Activated CD4-positive, alpha-beta memory T cell treated with anti-CD3 and anti-CD28 coated beads for 36 hours (primary cell): ENCODE data around the gene KAZN. TPM values are rescaled to one million over a fixed set of nuclear protein-coding genes. Genes with fewer than 3 reads are reported as not detected.

ENCODE experiments used
- CTCF ChIA-PET: fragments of 350-600 bp; sonication (Branson Sonifier 250); formaldehyde crosslinking; loops from one replicate; lab custom pipeline; 2021; ENCODE audit warnings: antibody characterized with exemption, inconsistent platforms; lab: Charles Lee
- POLR2A ChIA-PET: fragments of 350-600 bp; sonication (Branson Sonifier 250); formaldehyde crosslinking; loops from one replicate; lab custom pipeline; 2021; ENCODE audit warnings: antibody characterized with exemption; lab: Charles Lee
- DNase-seq: peaks from one replicate; pipeline ENCODE4 v3.0.0-alpha.2; 2020
- H3K27ac Mint-ChIP-seq: one replicate; pipeline ENCODE4 v1.8.0; 2021; ENCODE audit warnings: mixed read lengths
- H3K27me3 Mint-ChIP-seq: one replicate; pipeline ENCODE4 v1.8.0; 2021; ENCODE audit warnings: mixed read lengths
- H3K36me3 Mint-ChIP-seq: one replicate; pipeline ENCODE4 v1.8.0; 2021; ENCODE audit warnings: mixed read lengths
- H3K4me1 Mint-ChIP-seq: one replicate; pipeline ENCODE4 v1.8.0; 2021; ENCODE audit warnings: low read depth, mixed read lengths
- H3K4me3 Mint-ChIP-seq: one replicate; pipeline ENCODE4 v1.8.0; 2021; ENCODE audit warnings: mild to moderate bottlenecking, mixed read lengths
- H3K9me3 Mint-ChIP-seq: one replicate; pipeline ENCODE4 v1.8.0; 2021; ENCODE audit warnings: mixed read lengths
- intact Hi-C: fragments of 100-400 bp; cut with micrococcal nuclease; formaldehyde crosslinking; loops from one replicate; pipeline ENCODE4 v1.15.1; 2023
- total RNA-seq, 2 experiments: library from RNA; stranded (reverse); gene quantifications; one replicate each; pipeline ENCODE4 v1.2.3, GENCODE V29; 2021

KAZN gene
- total RNA-seq, 2 experiments from 2014 or later: 0.31 to 0.33 TPM

- Mint-ChIP-seq H3K4me1 (no peaks in the 10 kb centered on the region), H3K9me3 (no peaks in the 10 kb centered on the region), H3K36me3 (no peaks in the 10 kb centered on the region), H3K4me3 (no peak overlapping the region), H3K27ac (no peak overlapping the region), H3K27me3 (peaks cover 7% of the 10 kb centered on the region)
- intact Hi-C loops: no loop called here
- POLR2A ChIA-PET: no interaction called here
- no peak for DNase-seq
- CTCF ChIA-PET: interaction anchor here (0.6 to 2.7 kb wide), 4 partner anchors 14 to 488 kb away, joined by 3 to 18 read pairs (median 4); no protein-coding TSS in a partner anchor
These were observed 181.8 kb downstream of the KAZN start for GRCh38 chr1:14780271-14780670.

DNA sequence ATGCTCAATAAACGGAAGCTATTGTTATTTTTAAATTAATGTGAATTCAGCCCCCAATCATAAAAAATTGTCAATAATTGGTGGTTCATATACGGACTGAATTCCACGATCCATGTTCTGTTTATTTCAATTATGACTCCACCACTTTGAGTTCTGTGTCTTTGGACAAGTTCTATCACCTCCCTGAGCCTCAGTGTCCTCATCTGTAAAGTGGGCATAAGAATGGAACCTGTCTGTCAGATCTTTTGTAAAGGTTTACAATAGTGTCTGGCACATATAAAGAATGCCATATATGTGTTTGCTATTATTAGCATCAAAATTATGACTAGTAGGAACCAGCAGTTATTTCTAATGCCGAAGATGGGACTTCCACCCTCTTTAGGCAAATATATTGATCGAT lies 183.3 kb downstream of the KAZN start:
- no peaks in the 10 kb centered on the region for H3K36me3 Mint-ChIP-seq
- no peaks in the 10 kb centered on the region for H3K4me1 Mint-ChIP-seq
- no peaks in the 10 kb centered on the region for H3K9me3 Mint-ChIP-seq
- no peak overlapping the region for H3K4me3 Mint-ChIP-seq
- POLR2A ChIA-PET: no interaction called here
- no peak overlapping the region for H3K27ac Mint-ChIP-seq
- intact Hi-C loops: no loop called here
- H3K27me3 Mint-ChIP-seq: peaks cover 7% of the 10 kb centered on the region
- CTCF ChIA-PET: interaction anchor here (0.6 to 1.1 kb wide), 2 partner anchors 12 to 52 kb away, joined by 3 read pairs; no protein-coding TSS in a partner anchor
- DNase-seq: no peak

DNA sequence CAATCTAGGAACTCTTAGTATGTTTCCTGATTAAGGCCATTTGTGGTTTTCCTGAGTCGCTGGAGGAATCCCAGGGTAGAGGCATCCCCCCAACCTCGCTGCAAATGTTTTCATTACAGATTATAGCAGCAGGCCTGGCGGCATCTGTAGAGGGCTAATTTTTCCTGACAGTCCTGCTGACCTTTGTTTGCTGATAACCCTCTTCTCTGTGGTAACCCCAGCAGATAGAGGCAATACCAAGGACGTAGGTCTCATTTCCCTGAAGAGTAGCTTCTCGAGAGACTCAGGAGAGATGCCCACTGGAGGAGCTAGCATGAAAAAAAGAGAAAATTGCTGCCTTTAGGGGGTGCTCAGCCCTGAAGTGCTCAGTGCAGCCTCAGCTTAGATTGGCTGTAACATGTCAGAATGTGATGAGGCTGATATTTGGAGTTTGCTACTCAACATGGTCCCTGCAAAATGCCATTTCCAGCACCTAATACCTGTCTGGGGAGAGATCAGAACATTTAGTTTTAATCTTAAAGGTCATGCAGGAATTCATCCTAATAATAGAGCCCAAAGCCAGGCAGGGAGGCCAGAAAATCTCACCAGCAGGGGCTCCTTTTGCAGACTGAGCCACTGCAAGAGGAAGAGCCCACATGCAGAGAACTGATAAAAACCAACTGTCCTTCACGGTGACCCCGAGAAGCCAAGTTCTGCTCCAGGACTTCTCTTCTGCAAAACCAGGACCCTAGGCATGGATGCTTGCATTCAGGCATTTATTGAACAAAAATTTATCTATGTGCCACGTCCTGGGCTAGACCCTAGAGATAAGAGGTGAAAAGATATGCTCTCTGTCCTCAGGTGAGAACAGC lies 184.5 kb downstream of the KAZN start:
- intact Hi-C loops: no loop called here
- Mint-ChIP-seq H3K4me1 (no peaks in the 10 kb centered on the region), H3K4me3 (no peak overlapping the region), H3K9me3 (no peaks in the 10 kb centered on the region), H3K27ac (no peak overlapping the region), H3K36me3 (no peaks in the 10 kb centered on the region), H3K27me3 (peaks cover 5% of the 10 kb centered on the region)
- DNase-seq: no peak
- ChIA-PET POLR2A (no interaction called here), CTCF (no interaction called here)

GRCh38 chr1:14783592-14783886 lies 185.1 kb downstream of the KAZN start:
- H3K27me3 Mint-ChIP-seq: peaks cover 5% of the 10 kb centered on the region
- no peak overlapping the region for H3K27ac Mint-ChIP-seq
- no peak for DNase-seq
- no peaks in the 10 kb centered on the region for H3K4me1 Mint-ChIP-seq
- no peaks in the 10 kb centered on the region for H3K36me3 Mint-ChIP-seq
- intact Hi-C loops: no loop called here
- ChIA-PET POLR2A (no interaction called here), CTCF (no interaction called here)
- H3K4me3 Mint-ChIP-seq: no peak overlapping the region
- H3K9me3 Mint-ChIP-seq: no peaks in the 10 kb centered on the region

DNA sequence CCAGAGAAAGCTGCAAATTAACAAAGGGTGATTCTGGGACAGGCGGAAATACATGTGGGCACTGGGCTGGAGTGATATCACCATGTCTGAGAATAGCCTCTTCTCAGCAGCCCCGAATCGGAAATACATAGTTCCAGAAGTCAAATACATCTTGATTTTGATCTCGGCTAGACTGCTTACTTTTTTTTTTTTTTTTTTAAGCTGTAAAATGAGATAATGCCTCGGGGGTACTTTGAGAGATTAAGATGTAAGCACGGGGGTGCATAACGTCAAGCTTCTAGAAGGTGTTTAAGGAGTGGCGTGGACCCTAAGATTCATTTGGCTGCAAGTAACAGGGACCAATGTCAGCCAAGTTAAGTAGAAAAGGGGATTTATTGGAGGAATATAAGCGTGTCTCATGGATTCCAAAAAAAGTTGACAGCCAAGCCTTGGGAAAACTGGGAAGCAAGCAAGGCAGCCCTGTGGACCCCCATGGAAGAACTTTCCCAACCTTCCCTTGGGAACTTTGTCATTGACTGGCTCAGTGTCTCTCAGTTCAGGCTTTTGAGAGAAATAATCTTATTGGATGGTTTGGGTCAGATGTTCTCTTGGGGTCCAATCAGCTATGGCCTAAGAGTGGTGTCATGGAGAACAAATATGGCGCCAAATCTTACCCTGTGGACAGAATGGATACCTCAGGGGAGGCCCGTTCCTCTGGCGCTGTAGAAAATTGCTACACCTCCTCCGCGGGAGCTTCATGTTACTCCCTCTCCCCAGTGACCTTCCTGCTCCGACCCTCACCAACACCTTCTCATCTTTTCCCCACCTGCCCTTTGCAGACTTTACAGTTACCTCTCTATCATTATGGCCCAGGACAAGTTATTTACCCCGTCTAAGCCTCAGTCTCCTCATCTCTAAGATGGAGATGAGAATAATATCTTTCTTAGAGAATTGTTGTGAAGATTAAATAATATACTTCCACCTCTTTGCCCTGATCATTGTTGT lies 186.6 kb downstream of the KAZN start:
- POLR2A ChIA-PET: no interaction called here
- no peak overlapping the region for H3K4me3 Mint-ChIP-seq
- H3K27ac Mint-ChIP-seq: no peak overlapping the region
- intact Hi-C loops: no loop called here
- CTCF ChIA-PET: no interaction called here
- DNase-seq: no peak
- H3K9me3 Mint-ChIP-seq: no peaks in the 10 kb centered on the region
- H3K4me1 Mint-ChIP-seq: no peaks in the 10 kb centered on the region
- H3K27me3 Mint-ChIP-seq: peaks cover 5% of the 10 kb centered on the region
- H3K36me3 Mint-ChIP-seq: no peaks in the 10 kb centered on the region

DNA sequence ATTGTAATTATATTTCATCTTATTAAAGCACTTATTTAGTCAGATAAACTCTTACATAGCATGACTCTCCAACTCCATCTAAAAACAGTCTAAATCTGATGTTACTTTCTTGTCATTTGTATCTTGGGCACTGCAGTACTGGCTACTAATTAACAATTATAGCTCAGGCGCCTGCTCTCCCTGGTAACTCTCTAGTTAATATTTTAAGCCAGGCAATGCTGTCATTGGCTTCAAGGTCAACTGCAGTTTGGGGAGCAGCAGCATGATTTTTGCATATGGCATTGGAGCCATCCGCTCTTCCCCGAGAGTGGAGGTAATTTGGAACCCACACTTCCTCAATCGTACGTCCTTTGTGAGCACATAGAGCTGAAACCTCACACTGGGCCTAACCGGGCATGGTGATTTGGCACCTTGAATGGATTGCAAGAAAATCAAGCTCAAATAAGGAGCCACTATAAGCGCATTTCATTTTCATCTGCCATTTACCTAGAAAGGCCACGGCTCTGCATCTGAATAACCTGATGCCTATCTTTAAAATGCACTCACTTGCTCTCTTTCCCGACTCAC lies 187.7 kb downstream of the KAZN start:
- Mint-ChIP-seq H3K4me3 (no peak overlapping the region), H3K27ac (no peak overlapping the region), H3K9me3 (no peaks in the 10 kb centered on the region), H3K4me1 (no peaks in the 10 kb centered on the region), H3K36me3 (no peaks in the 10 kb centered on the region), H3K27me3 (peaks cover 5% of the 10 kb centered on the region)
- DNase-seq: no peak
- CTCF ChIA-PET: no interaction called here
- intact Hi-C loops: no loop called here
- POLR2A ChIA-PET: no interaction called here

GRCh38 chr1:14786681-14787080 lies 188.2 kb downstream of the KAZN start:
- Mint-ChIP-seq H3K36me3 (no peaks in the 10 kb centered on the region), H3K4me3 (no peak overlapping the region), H3K4me1 (no peaks in the 10 kb centered on the region), H3K9me3 (no peaks in the 10 kb centered on the region), H3K27ac (no peak overlapping the region), H3K27me3 (peaks cover 5% of the 10 kb centered on the region)
- no peak for DNase-seq
- ChIA-PET CTCF (interaction anchor here (1.8 kb wide), 1 partner anchor 10 kb away, joined by 6 read pairs; no protein-coding TSS in a partner anchor), POLR2A (no interaction called here)
- intact Hi-C loops: no loop called here

DNA sequence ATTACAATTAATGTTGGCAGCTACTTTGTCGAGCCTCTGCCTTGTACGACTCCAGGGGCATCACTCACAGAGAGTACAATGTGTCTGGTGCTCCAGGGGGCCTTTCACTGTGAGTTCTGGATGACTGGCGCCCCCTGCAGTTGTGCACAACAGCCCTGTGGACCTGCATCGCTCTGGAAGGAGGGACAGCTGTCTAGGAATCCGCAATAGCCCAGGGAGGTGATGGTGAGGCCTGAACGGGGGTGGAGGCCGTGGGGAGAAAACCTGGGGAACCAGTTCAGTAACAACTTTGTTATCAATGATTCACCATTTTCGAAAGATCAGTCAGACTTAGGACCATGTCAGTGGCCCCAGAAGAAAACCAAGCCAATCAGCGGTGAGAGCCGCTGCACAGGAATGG lies 189.1 kb downstream of the KAZN start:
- Mint-ChIP-seq H3K4me3 (no peak overlapping the region), H3K27ac (no peak overlapping the region), H3K4me1 (no peaks in the 10 kb centered on the region), H3K36me3 (no peaks in the 10 kb centered on the region), H3K9me3 (no peaks in the 10 kb centered on the region), H3K27me3 (peaks cover 5% of the 10 kb centered on the region)
- DNase-seq: no peak
- ChIA-PET POLR2A (no interaction called here), CTCF (interaction anchor here (1.8 kb wide), 1 partner anchor 11 kb away, joined by 6 read pairs; no protein-coding TSS in a partner anchor)
- intact Hi-C loops: no loop called here

DNA sequence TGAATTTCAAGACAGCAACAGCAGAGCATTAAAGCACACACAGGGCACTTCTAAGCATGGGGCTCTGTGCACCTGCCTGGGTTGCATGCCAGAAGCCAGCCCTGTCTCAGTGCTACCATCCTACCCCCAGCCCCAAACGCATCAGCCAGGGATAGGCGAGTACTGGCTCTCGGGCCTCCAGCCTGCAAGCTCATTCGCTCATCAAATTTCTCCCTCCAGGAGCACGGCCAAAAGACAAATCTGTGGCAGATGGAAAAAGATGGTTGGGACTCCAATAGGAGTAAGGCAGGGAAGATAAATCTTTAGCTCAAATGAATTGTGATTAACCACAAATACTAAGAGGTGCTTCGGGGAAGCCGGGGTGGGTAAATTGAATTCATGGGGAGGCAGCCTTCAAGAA lies 189.6 kb downstream of the KAZN start:
- H3K27me3 Mint-ChIP-seq: peaks cover 5% of the 10 kb centered on the region
- H3K9me3 Mint-ChIP-seq: no peaks in the 10 kb centered on the region
- no peaks in the 10 kb centered on the region for H3K4me1 Mint-ChIP-seq
- H3K4me3 Mint-ChIP-seq: no peak overlapping the region
- no peak overlapping the region for H3K27ac Mint-ChIP-seq
- POLR2A ChIA-PET: no interaction called here
- DNase-seq: no peak
- H3K36me3 Mint-ChIP-seq: no peaks in the 10 kb centered on the region
- CTCF ChIA-PET: interaction anchor here (1.8 kb wide), 1 partner anchor 11 kb away, joined by 6 read pairs; no protein-coding TSS in a partner anchor
- intact Hi-C loops: no loop called here

GRCh38 chr1:14790982-14791381 lies 192.5 kb downstream of the KAZN start:
- Mint-ChIP-seq H3K36me3 (no peaks in the 10 kb centered on the region), H3K4me1 (no peaks in the 10 kb centered on the region), H3K9me3 (no peaks in the 10 kb centered on the region), H3K27me3 (no peaks in the 10 kb centered on the region), H3K27ac (no peak overlapping the region), H3K4me3 (no peak overlapping the region)
- intact Hi-C loops: no loop called here
- ChIA-PET POLR2A (no interaction called here), CTCF (no interaction called here)
- DNase-seq: no peak

DNA sequence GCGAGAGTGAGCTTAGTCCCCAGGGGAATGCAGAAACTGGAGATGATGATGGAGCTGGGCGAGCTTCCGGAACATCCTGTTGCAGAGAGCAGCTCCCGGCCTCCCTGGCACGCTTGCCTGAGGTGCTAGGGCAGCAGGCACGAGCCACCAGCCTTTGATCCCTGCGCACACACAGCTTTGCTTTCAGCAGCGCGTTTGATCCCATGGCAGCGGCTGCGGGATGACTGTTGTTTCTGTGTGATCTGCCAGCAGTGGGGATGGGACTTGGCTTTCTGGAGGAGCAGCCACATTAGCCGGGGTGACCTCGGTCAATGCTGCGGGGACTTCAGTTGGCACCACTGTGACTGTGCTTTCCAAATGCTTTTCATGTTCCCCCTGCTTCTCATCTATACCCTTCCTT lies 193.2 kb downstream of the KAZN start:
- no peak overlapping the region for H3K27ac Mint-ChIP-seq
- POLR2A ChIA-PET: no interaction called here
- intact Hi-C loops: no loop called here

DNA sequence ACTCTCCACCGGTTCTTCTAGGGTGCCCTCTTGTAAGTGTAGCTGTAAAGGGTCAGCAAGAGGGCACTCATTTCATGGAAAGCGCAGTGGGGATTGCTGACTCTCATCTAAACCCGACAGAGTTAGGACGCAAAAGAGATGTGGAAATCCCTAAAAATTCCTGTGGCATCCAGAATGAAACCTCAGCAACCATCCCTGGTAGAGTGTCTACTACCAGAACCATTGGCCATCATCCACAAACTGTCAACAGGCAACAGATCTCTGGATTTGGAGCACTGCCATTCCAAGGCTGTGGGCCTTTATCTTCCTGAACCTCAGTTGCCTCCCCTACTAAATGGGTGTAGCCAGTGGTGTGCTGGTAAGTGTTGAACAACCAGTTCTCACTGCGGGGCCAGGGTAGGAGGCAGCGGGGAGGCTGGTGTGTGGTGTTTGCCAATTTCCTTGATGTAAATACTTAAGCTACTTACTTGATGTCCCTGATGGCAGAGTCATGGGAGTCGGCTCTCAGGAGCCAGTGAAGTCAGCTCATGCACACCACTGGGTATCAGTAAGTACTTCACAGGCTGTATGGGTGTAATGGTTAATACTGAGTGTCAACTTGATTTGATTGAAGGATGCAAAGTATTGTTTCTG lies 195.8 kb downstream of the KAZN start:
- Mint-ChIP-seq H3K9me3 (no peaks in the 10 kb centered on the region), H3K27me3 (peaks cover 2% of the 10 kb centered on the region), H3K36me3 (no peaks in the 10 kb centered on the region), H3K4me1 (no peaks in the 10 kb centered on the region), H3K4me3 (no peak overlapping the region), H3K27ac (no peak overlapping the region)
- POLR2A ChIA-PET: no interaction called here
- CTCF ChIA-PET: no interaction called here
- intact Hi-C loops: no loop called here
- no peak for DNase-seq

More for the DNA sequence above, 193.2 kb downstream of the KAZN start:
- CTCF ChIA-PET: no interaction called here
- no peaks in the 10 kb centered on the region for H3K36me3 Mint-ChIP-seq
- no peak overlapping the region for H3K4me3 Mint-ChIP-seq
- DNase-seq: no peak
- H3K9me3 Mint-ChIP-seq: no peaks in the 10 kb centered on the region
- H3K4me1 Mint-ChIP-seq: no peaks in the 10 kb centered on the region
- no peaks in the 10 kb centered on the region for H3K27me3 Mint-ChIP-seq
